Nephron progenitor cell (in vitro differentiated cells): ENCODE data around the gene EML1.
A peak's percentile ranks its signal among the peaks of the same experiment; 100 is the strongest.

ENCODE experiments used
- DNase-seq: peaks from one replicate; pipeline ENCODE4 v3.0.0; 2021
- H3K27ac Mint-ChIP-seq: 2 replicates; pipeline ENCODE4 v1.8.0; 2021; ENCODE audit warnings: mild to moderate bottlenecking, moderate library complexity, mixed read lengths
- H3K27me3 Mint-ChIP-seq: 2 replicates; pipeline ENCODE4 v1.8.0; 2021; ENCODE audit warnings: mild to moderate bottlenecking, low read depth, mixed read lengths; ENCODE audit not compliant: poor library complexity
- H3K36me3 Mint-ChIP-seq: 2 replicates; pipeline ENCODE4 v1.8.0; 2021; ENCODE audit warnings: low read depth, mixed read lengths
- H3K4me1 Mint-ChIP-seq: 2 replicates; pipeline ENCODE4 v1.8.0; 2021; ENCODE audit warnings: mixed read lengths
- H3K4me3 Mint-ChIP-seq: 2 replicates; pipeline ENCODE4 v1.8.0; 2021; ENCODE audit warnings: mild to moderate bottlenecking, moderate library complexity, mixed read lengths
- H3K9me3 Mint-ChIP-seq: 2 replicates; pipeline ENCODE4 v1.8.0; 2021; ENCODE audit warnings: mild to moderate bottlenecking, moderate library complexity, mixed read lengths
- CTCF ChIP-seq: fragments of 200-600 bp; sonication (generic); IDR thresholded peaks from 2 replicates; pipeline ENCODE4 v1.5.0; 2021; ENCODE audit warnings: antibody characterized with exemption

The EML1 gene

GRCh38 chr14:99755629-99756603 is 37.3 kb upstream of the EML1 start:
- no peaks in the 10 kb centered on the region for H3K36me3 Mint-ChIP-seq
- H3K4me3 Mint-ChIP-seq, result no peak overlapping the region
- H3K4me1 Mint-ChIP-seq, result peaks cover 65% of the 10 kb centered on the region
- no peaks in the 10 kb centered on the region for H3K9me3 Mint-ChIP-seq
- no peak for DNase-seq
- no peak overlapping the region for H3K27ac Mint-ChIP-seq
- TF ChIP-seq CTCF, result no peak
- peaks cover 12% of the 10 kb centered on the region for H3K27me3 Mint-ChIP-seq

GRCh38 chr14:99756796-99757195 is 36.4 kb upstream of the EML1 start:
- Mint-ChIP-seq H3K27me3 (peaks cover 12% of the 10 kb centered on the region), H3K4me1 (peaks cover 56% of the 10 kb centered on the region), H3K27ac (peak overlapping the region; percentile 72), H3K36me3 (no peaks in the 10 kb centered on the region), H3K9me3 (no peaks in the 10 kb centered on the region), H3K4me3 (no peak overlapping the region)
- TF ChIP-seq CTCF, result no peak
- DNase-seq, result no peak

- DNase-seq, result no peak
- H3K27me3 Mint-ChIP-seq, result peaks cover 12% of the 10 kb centered on the region
- H3K9me3 Mint-ChIP-seq, result no peaks in the 10 kb centered on the region
- H3K4me3 Mint-ChIP-seq, result no peak overlapping the region
- no peak for TF ChIP-seq CTCF
- H3K36me3 Mint-ChIP-seq, result no peaks in the 10 kb centered on the region
- H3K27ac Mint-ChIP-seq, result no peak overlapping the region
- H3K4me1 Mint-ChIP-seq, result peaks cover 49% of the 10 kb centered on the region
Measured at GRCh38 chr14:99757331-99758070, 35.7 kb upstream of the EML1 start.

- H3K36me3 Mint-ChIP-seq, result no peaks in the 10 kb centered on the region
- DNase-seq, result no peak
- peaks cover 42% of the 10 kb centered on the region for H3K4me1 Mint-ChIP-seq
Measured at GRCh38 chr14:99758121-99758821, 34.9 kb upstream of the EML1 start.

More at GRCh38 chr14:99758121-99758821, 34.9 kb upstream of the EML1 start:
- Mint-ChIP-seq H3K9me3 (peaks cover 5% of the 10 kb centered on the region), H3K4me3 (no peak overlapping the region), H3K27ac (no peak overlapping the region), H3K27me3 (peaks cover 11% of the 10 kb centered on the region)
- no peak for TF ChIP-seq CTCF
